Measurements from ENCODE around the gene KRT34. TPM values are rescaled to one million over a fixed set of nuclear protein-coding genes. Genes with fewer than 3 reads are reported as not detected.
"Not testable (repeated sequence)": the region's sequence is repeated elsewhere in the genome, so short reads cannot be mapped to it uniquely, and the experiment has no call there.

Gene KRT34
- total RNA-seq = not detected

- in situ Hi-C loops (cut with MboI; ENCODE audit: low sequenced_read_pairs in 4 of 4); H3K36me3 ChIP-seq; intact Hi-C loops (cut with DNase I; ENCODE audit: low total_unique reads); ATAC-seq; H3K27me3 ChIP-seq; H3K9me3 ChIP-seq; H3K27ac ChIP-seq; H3K4me3 ChIP-seq; DNase-seq; H3K4me1 ChIP-seq: not testable (repeated sequence)
Measured at GRCh38 chr17:41381943-41382342, at the start of gene KRT34. KRT34 (minus strand) TSS chr17:41382306; CDS start chr17:41382246, 60 bp downstream.

- ATAC-seq; H3K4me1 ChIP-seq; in situ Hi-C loops (cut with MboI; ENCODE audit: low sequenced_read_pairs in 4 of 4); H3K27ac ChIP-seq; H3K4me3 ChIP-seq; intact Hi-C loops (cut with DNase I; ENCODE audit: low total_unique reads); H3K9me3 ChIP-seq; H3K27me3 ChIP-seq; H3K36me3 ChIP-seq; DNase-seq: not testable (repeated sequence)
Measured at GRCh38 chr17:41430376-41430775, 48.3 kb upstream of the KRT34 start.

- no peak for DNase-seq
- intact Hi-C loops (cut with DNase I; ENCODE audit: low total_unique reads) (no loop called here), in situ Hi-C loops (cut with MboI; ENCODE audit: low sequenced_read_pairs in 4 of 4) (no loop called here)
- Histone ChIP-seq H3K4me1 (no peaks in the 10 kb centered on the region), H3K9me3 (no peaks in the 10 kb centered on the region), H3K36me3 (no peaks in the 10 kb centered on the region), H3K27ac (no peak overlapping the region), H3K4me3 (no peak overlapping the region), H3K27me3 (no peaks in the 10 kb centered on the region)
- TF ChIP-seq POLR2A (IDR thresholded peaks at IDR 0.05) (no peak), CTCF (IDR thresholded peaks at IDR 0.05 in 4 of 5, conservative IDR thresholded peaks at IDR 0.05 in 1 of 5) (no peak)
- no peak for ATAC-seq
Measured at GRCh38 chr17:41429667-41430066, 47.6 kb upstream of the KRT34 start.

- Histone ChIP-seq H3K4me1 (no peaks in the 10 kb centered on the region), H3K36me3 (no peaks in the 10 kb centered on the region), H3K9me3 (no peaks in the 10 kb centered on the region), H3K27me3 (no peaks in the 10 kb centered on the region), H3K27ac (no peak overlapping the region), H3K4me3 (no peak overlapping the region)
- intact Hi-C loops (cut with DNase I; ENCODE audit: low total_unique reads) = no loop called here
- no peak for ATAC-seq
- in situ Hi-C loops (cut with MboI; ENCODE audit: low sequenced_read_pairs in 4 of 4) = no loop called here
- no peak for DNase-seq
- TF ChIP-seq POLR2A (IDR thresholded peaks at IDR 0.05) (no peak), CTCF (IDR thresholded peaks at IDR 0.05 in 4 of 5, conservative IDR thresholded peaks at IDR 0.05 in 1 of 5) (no peak)
Measured at GRCh38 chr17:41428591-41429291, 46.6 kb upstream of the KRT34 start.

- DNase-seq (no peak), ATAC-seq (no peak)
- H3K27ac ChIP-seq = no peak within 1 kb of the TSS
- intact Hi-C loops (cut with DNase I; ENCODE audit: low total_unique reads) = no loop called here
- H3K4me3 ChIP-seq = no peak within 1 kb of the TSS
- no peaks in the 10 kb centered on the region for H3K27me3 ChIP-seq
- in situ Hi-C loops (cut with MboI; ENCODE audit: low sequenced_read_pairs in 4 of 4) = no loop called here
- H3K36me3 ChIP-seq = no peaks in the 10 kb centered on the region
- TF ChIP-seq CTCF (IDR thresholded peaks at IDR 0.05 in 4 of 5, conservative IDR thresholded peaks at IDR 0.05 in 1 of 5) (no peak), POLR2A (IDR thresholded peaks at IDR 0.05) (no peak)
- no peaks in the 10 kb centered on the region for H3K9me3 ChIP-seq
- H3K4me1 ChIP-seq = no peaks in the 10 kb centered on the region
Measured at GRCh38 chr17:41424111-41424635, 42.1 kb upstream of the KRT34 start, which contains the start of gene KRT37. KRT37 (minus strand) TSS chr17:41424585; CDS start chr17:41424523, 62 bp downstream.

GRCh38 chr17:41422586-41422985, 40.5 kb upstream of the KRT34 start:
- H3K4me3 ChIP-seq; H3K27ac ChIP-seq; intact Hi-C loops (cut with DNase I; ENCODE audit: low total_unique reads); H3K36me3 ChIP-seq; DNase-seq; in situ Hi-C loops (cut with MboI; ENCODE audit: low sequenced_read_pairs in 4 of 4); H3K4me1 ChIP-seq; H3K27me3 ChIP-seq; ATAC-seq; H3K9me3 ChIP-seq: not testable (repeated sequence)
